H9 (cell line): ENCODE results near the gene ZNF382. TPM values are rescaled to one million over a fixed set of nuclear protein-coding genes. Genes with fewer than 3 reads are reported as not detected.

ENCODE experiments used
- DNase-seq: peaks from one replicate; pipeline ENCODE4 v3.0.0-alpha.2; 2017
- H2AFZ ChIP-seq: one replicate; pipeline ENCODE4 v1.6.1; 2013; ENCODE audit warnings: mild to moderate bottlenecking, low read length, control low read depth, moderate library complexity
- H2AK5ac ChIP-seq: 2 replicates; pipeline ENCODE4 v1.6.1; 2013; ENCODE audit warnings: low read length, control low read depth, mixed read lengths; ENCODE audit not compliant: insufficient read length
- H2BK120ac ChIP-seq: one replicate; pipeline ENCODE4 v1.6.1; 2013; ENCODE audit warnings: low read depth, mild to moderate bottlenecking, low read length, control low read depth, inconsistent platforms; ENCODE audit not compliant: poor library complexity, severe bottlenecking
- H2BK12ac ChIP-seq: 2 replicates; pipeline ENCODE4 v1.6.1; 2013; ENCODE audit warnings: low read length, control low read depth, mixed read lengths, low read depth; ENCODE audit not compliant: insufficient read length
- H2BK15ac ChIP-seq: 2 replicates; pipeline ENCODE4 v1.6.1; 2013; ENCODE audit warnings: low read depth, low read length, control low read depth
- H2BK20ac ChIP-seq: one replicate; pipeline ENCODE4 v1.6.1; 2013; ENCODE audit warnings: low read depth, mild to moderate bottlenecking, low read length, control low read depth, inconsistent platforms; ENCODE audit not compliant: poor library complexity, severe bottlenecking
- H2BK5ac ChIP-seq: 2 replicates; pipeline ENCODE4 v1.6.1; 2013; ENCODE audit warnings: low read length, control low read depth, mixed read lengths; ENCODE audit not compliant: insufficient read length
- H3K14ac ChIP-seq: 2 replicates; pipeline ENCODE4 v1.6.1; 2013; ENCODE audit warnings: low read length, control low read depth; ENCODE audit not compliant: insufficient read depth
- H3K18ac ChIP-seq: 2 replicates; pipeline ENCODE4 v1.6.1; 2013; ENCODE audit warnings: low read depth, mild to moderate bottlenecking, mixed read lengths, low read length, control low read depth; ENCODE audit not compliant: insufficient read length
- H3K23ac ChIP-seq: 2 replicates; pipeline ENCODE4 v1.6.1; 2013; ENCODE audit warnings: low read length, control low read depth, mixed read lengths, low read depth; ENCODE audit not compliant: insufficient read length
- H3K23me2 ChIP-seq: 2 replicates; pipeline ENCODE4 v1.6.1; 2013; ENCODE audit warnings: low read depth, mild to moderate bottlenecking, mixed read lengths, low read length, control low read depth; ENCODE audit not compliant: insufficient read length, poor library complexity, severe bottlenecking
- H3K27ac ChIP-seq: 2 replicates; pipeline ENCODE4 v1.5.1; 2013; ENCODE audit warnings: low read length, control low read depth, mixed read lengths, low read depth; ENCODE audit not compliant: insufficient read length
- H3K27me3 ChIP-seq: 2 replicates; pipeline ENCODE4 v1.6.1; 2013; ENCODE audit warnings: low read length, control low read depth, inconsistent platforms; ENCODE audit not compliant: insufficient read depth
- H3K4ac ChIP-seq: 2 replicates; pipeline ENCODE4 v1.6.1; 2013; ENCODE audit warnings: low read depth, mild to moderate bottlenecking, control low read depth, inconsistent platforms, low read length, moderate library complexity
- H3K4me1 ChIP-seq: 2 replicates; pipeline ENCODE4 v1.6.1; 2013; ENCODE audit warnings: low read length, control low read depth, inconsistent platforms; ENCODE audit not compliant: insufficient read depth
- H3K4me2 ChIP-seq: 2 replicates; pipeline ENCODE4 v1.6.1; 2013; ENCODE audit warnings: low read length, control low read depth, mixed read lengths; ENCODE audit not compliant: insufficient read length, insufficient read depth
- H3K56ac ChIP-seq: 2 replicates; pipeline ENCODE4 v1.6.1; 2013; ENCODE audit warnings: low read depth, mild to moderate bottlenecking, mixed read lengths, low read length, control low read depth; ENCODE audit not compliant: insufficient read length
- H3K79me1 ChIP-seq: 2 replicates; pipeline ENCODE4 v1.6.1; 2013; ENCODE audit warnings: low read depth, mild to moderate bottlenecking, moderate library complexity, low read length, control low read depth, inconsistent platforms; ENCODE audit not compliant: insufficient read depth, poor library complexity, severe bottlenecking
- H3K79me2 ChIP-seq: 2 replicates; pipeline ENCODE4 v1.6.1; 2013; ENCODE audit warnings: low read length, control low read depth, inconsistent platforms; ENCODE audit not compliant: insufficient read depth
- H3K9ac ChIP-seq: 2 replicates; pipeline ENCODE4 v1.6.1; 2013; ENCODE audit warnings: low read length, control low read depth, mixed read lengths; ENCODE audit not compliant: insufficient read length; ENCODE audit errors: extremely low read depth
- H3K9me3 ChIP-seq: one replicate; pipeline ENCODE4 v1.6.1; 2013; ENCODE audit warnings: low read depth, low read length, inconsistent platforms; ENCODE audit not compliant: control insufficient read depth
- H3T11ph ChIP-seq: one replicate; pipeline ENCODE4 v1.6.1; 2013; ENCODE audit warnings: mild to moderate bottlenecking, low read length, control low read depth, inconsistent platforms
- H4K20me1 ChIP-seq: one replicate; pipeline ENCODE4 v1.6.1; 2013; ENCODE audit not compliant: control insufficient read depth, insufficient read length, insufficient read depth
- H4K5ac ChIP-seq: 2 replicates; pipeline ENCODE4 v1.6.1; 2013; ENCODE audit warnings: low read depth, mild to moderate bottlenecking, mixed read lengths, low read length, control low read depth; ENCODE audit not compliant: insufficient read length
- H4K8ac ChIP-seq: replicated peaks from 2 replicates; pipeline ENCODE4 v1.6.1; 2013; ENCODE audit warnings: low read length, control low read depth, mixed read lengths, low read depth; ENCODE audit not compliant: insufficient read length
- H4K91ac ChIP-seq: 2 replicates; pipeline ENCODE4 v1.6.1; 2013; ENCODE audit warnings: low read depth, mild to moderate bottlenecking, moderate library complexity, mixed read lengths, low read length, control low read depth; ENCODE audit not compliant: insufficient read length
- H3K27ac Mint-ChIP-seq, 3 experiments: 2 replicates in 2 of 3; 3 replicates in 1 of 3; pipeline ENCODE4 v1.8.0; 2020 to 2021; ENCODE audit warnings: mixed read lengths in 3 of 3, mild to moderate bottlenecking in 1 of 3, moderate library complexity in 1 of 3
- H3K27me3 Mint-ChIP-seq: 2 replicates; pipeline ENCODE4 v1.8.0; 2021; ENCODE audit warnings: low read depth, mild to moderate bottlenecking, moderate library complexity, mixed read lengths
- H3K36me3 Mint-ChIP-seq, 3 experiments: 2 replicates in 2 of 3; 3 replicates in 1 of 3; pipeline ENCODE4 v1.8.0; 2020 to 2021; ENCODE audit warnings: low read depth in 3 of 3, mixed read lengths in 3 of 3; ENCODE audit not compliant: insufficient read depth in 1 of 3
- H3K4me1 Mint-ChIP-seq, 2 experiments: 2 replicates each; pipeline ENCODE4 v1.8.0; 2020; ENCODE audit warnings: mixed read lengths in 2 of 2
- H3K4me3 Mint-ChIP-seq, 2 experiments: 2 replicates in 1 of 2; 3 replicates in 1 of 2; pipeline ENCODE4 v1.8.0; 2020 to 2021; ENCODE audit warnings: mild to moderate bottlenecking in 2 of 2, mixed read lengths in 2 of 2, moderate library complexity in 1 of 2
- H3K9me3 Mint-ChIP-seq, 2 experiments: 2 replicates in 1 of 2; 3 replicates in 1 of 2; pipeline ENCODE4 v1.8.0; 2020; ENCODE audit warnings: mild to moderate bottlenecking in 2 of 2, mixed read lengths in 2 of 2, moderate library complexity in 1 of 2
- WGBS: extraction: QIAGEN DNeasy Blood & Tissue Kit; methylation state at CpG from one replicate; pipeline ENCODE4 v1.1.7; 2013; ENCODE audit warnings: missing lambda C conversion rate, low lambda C conversion rate, mixed read lengths; ENCODE audit not compliant: insufficient read length; ENCODE audit errors: extremely low coverage; 5-methylcytosine and 5-hydroxymethylcytosine counted together
- total RNA-seq: library from RNA; stranded (reverse); gene quantifications from 2 replicates; pipeline ENCODE4 v1.2.1, GENCODE V29; 2021
- TF ChIP-seq, protein P1 (sequence below): fragments of 200-600 bp; sonication (generic); conservative IDR thresholded peaks from 3 replicates; pipeline ENCODE4 v1.8.0; 2021; ENCODE audit warnings: antibody characterized with exemption, mild to moderate bottlenecking

Gene ZNF382
- total RNA-seq, 1 experiment from 2014 or later: 10.8 TPM

DNA sequence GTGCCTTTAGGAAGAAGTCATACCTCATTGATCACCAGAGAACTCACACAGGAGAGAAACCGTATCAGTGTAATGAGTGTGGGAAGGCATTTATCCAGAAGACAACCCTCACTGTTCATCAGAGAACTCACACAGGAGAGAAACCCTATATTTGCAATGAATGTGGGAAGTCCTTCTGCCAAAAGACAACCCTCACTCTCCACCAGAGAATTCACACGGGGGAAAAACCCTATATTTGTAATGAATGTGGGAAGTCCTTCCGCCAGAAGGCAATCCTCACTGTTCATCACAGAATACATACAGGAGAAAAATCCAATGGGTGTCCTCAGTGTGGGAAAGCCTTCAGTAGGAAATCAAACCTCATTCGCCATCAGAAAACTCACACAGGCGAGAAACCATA is 21.9 kb downstream of the ZNF382 start:
- H3K36me3 Mint-ChIP-seq: peaks cover 60 to 80% (median 69%) of the 10 kb centered on the region in 3 experiments
- no peak overlapping the region for H2BK5ac ChIP-seq
- H3T11ph ChIP-seq: no peak overlapping the region
- H3K9me3 Mint-ChIP-seq: peaks cover 85% of the 10 kb centered on the region in 2 experiments
- H3K18ac ChIP-seq: no peak overlapping the region
- no peak overlapping the region for H4K8ac ChIP-seq
- no peak overlapping the region for H4K5ac ChIP-seq
- no peak overlapping the region for H4K91ac ChIP-seq
- no peak overlapping the region for H3K9ac ChIP-seq
- no peaks in the 10 kb centered on the region for H3K23me2 ChIP-seq
- H3K27ac Mint-ChIP-seq: no peak overlapping the region
- H3K27ac ChIP-seq: no peak overlapping the region
- H3K23ac ChIP-seq: no peak overlapping the region
- H2BK15ac ChIP-seq: no peak overlapping the region
- H2BK120ac ChIP-seq: no peak overlapping the region
- H3K27me3 ChIP-seq: no peaks in the 10 kb centered on the region
- no peak overlapping the region for H2BK12ac ChIP-seq
- H3K4me1 ChIP-seq: no peaks in the 10 kb centered on the region
- no peaks in the 10 kb centered on the region for H3K79me2 ChIP-seq
- H2AFZ ChIP-seq: no peak overlapping the region
- H3K9me3 ChIP-seq: peaks cover 52% of the 10 kb centered on the region
- no peak overlapping the region for H3K4ac ChIP-seq
- no peak overlapping the region for H3K14ac ChIP-seq
- no peaks in the 10 kb centered on the region for H3K79me1 ChIP-seq
- no peak for DNase-seq
- no peaks in the 10 kb centered on the region for H3K4me1 Mint-ChIP-seq
- no peak overlapping the region for H2BK20ac ChIP-seq
- H2AK5ac ChIP-seq: no peak overlapping the region
- TF ChIP-seq, protein P1, sequence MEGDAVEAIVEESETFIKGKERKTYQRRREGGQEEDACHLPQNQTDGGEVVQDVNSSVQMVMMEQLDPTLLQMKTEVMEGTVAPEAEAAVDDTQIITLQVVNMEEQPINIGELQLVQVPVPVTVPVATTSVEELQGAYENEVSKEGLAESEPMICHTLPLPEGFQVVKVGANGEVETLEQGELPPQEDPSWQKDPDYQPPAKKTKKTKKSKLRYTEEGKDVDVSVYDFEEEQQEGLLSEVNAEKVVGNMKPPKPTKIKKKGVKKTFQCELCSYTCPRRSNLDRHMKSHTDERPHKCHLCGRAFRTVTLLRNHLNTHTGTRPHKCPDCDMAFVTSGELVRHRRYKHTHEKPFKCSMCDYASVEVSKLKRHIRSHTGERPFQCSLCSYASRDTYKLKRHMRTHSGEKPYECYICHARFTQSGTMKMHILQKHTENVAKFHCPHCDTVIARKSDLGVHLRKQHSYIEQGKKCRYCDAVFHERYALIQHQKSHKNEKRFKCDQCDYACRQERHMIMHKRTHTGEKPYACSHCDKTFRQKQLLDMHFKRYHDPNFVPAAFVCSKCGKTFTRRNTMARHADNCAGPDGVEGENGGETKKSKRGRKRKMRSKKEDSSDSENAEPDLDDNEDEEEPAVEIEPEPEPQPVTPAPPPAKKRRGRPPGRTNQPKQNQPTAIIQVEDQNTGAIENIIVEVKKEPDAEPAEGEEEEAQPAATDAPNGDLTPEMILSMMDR: no peak
- H3K4me2 ChIP-seq: no peak overlapping the region
- H3K27me3 Mint-ChIP-seq: no peaks in the 10 kb centered on the region; the same call in 1 of the 2 replicates
- H3K4me3 Mint-ChIP-seq: no peak overlapping the region
- H3K56ac ChIP-seq: no peak overlapping the region
- no peaks in the 10 kb centered on the region for H4K20me1 ChIP-seq
- WGBS: no CpG with 5 or more reads among the region's 5 CpGs
